ENCODE data around the gene AKT1.
"Not testable (repeated sequence)": the region's sequence is repeated elsewhere in the genome, so short reads cannot be mapped to it uniquely, and the experiment has no call there.

The AKT1 gene

DNA sequence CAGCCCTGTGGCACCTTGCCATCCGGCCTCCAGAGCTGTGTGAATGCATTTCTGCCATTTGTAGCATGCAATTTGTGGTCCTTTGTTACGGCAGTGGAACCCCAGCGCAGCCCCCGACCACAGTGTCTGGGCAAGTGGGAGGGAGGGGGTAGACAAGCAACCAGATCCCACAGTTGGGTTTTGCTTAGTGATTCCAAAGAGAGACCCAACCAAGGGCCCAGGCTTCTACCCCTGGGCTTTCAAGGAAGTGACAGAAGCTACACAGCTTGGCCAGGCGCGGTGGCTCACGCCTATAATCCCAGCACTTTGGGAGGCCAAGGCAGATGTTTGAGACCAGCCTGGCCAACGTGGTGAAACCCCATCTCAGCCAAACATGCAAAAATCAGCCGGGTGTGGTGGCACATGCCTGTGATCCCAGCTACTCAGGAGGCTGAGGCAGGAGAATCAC is 23.2 kb upstream of the AKT1 start:
- no peak for DNase-seq (ENCODE audit: low spot score)

- DNase-seq (ENCODE audit: low spot score) = no peak
These were observed 22.6 kb upstream of the AKT1 start for GRCh38 chr14:104817930-104818713.

DNA sequence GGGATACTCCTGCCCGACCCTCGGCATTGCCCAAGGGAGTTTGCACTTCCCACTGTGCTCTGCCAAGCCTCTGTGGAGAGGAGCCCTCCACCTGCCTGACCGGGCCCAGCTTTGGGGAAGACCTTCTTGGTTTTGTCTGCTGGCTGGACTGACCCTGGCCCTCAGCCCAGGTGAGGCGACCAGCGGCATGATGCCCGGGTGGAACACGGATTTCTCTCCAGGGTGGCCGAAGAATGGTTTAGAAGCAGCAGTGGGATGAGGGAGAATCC is 21.0 kb upstream of the AKT1 start:
- no peak for DNase-seq (ENCODE audit: low spot score)

DNA sequence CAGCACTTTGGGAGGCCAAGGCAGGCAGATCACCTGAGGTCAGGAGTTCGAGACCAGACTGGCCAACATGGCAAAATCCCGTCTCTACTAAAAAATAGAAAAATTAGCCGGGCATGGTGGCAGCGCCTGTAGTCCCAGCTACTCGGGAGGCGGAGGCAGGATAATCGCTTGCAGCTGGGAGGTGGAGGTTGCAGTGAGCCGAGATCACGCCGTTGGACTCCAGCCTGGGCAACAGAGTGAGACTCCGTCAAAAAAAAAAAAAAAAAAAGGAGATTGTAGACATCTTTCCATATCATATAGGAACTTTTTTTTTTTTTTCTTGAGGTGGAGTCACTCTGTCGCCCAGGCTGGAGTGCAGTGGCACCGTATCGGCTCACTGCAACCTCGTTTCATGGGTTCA is 19.2 kb upstream of the AKT1 start:
- DNase-seq (ENCODE audit: low spot score) = not testable (repeated sequence)

DNA sequence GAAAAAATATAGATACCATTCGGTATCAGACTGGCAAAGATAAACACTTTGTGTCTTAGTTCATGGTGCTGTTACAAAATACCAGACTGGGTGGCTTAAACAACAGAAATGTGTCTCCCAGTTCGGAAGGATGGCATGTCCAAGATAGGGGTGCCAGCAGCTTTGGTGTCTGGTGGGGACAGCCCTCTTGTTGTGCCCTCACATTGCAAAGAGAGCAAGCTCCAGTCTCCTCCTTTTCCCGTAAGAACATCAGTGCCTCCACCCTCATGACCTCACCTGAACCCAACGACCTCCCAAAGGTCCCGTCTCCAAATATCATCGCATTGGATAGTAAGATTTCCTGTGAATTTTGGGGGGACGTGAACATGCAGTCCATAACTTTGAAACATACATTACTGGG is 17.7 kb upstream of the AKT1 start:
- DNase-seq (ENCODE audit: low spot score) = no peak

DNA sequence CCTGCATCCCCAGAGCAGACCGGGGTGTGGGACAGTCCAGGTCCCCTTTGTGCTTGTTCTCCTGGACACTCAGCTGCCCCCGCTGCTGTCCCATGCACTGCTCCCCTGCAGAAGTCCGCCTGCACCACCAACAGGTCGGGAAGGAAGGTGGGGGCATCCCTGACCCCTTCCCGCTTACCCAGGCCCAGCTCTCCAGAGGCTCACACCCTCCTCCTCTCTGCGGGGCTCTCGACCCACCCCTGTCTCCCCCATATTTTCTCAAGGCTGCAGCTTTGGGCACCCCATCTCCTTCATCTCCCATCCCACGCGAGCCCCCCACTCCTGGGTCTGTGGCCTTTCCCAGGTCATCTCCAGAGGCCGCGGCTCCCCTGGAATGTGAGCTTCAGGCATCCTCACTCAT is 14.8 kb upstream of the AKT1 start:
- DNase-seq (ENCODE audit: low spot score) = no peak

DNA sequence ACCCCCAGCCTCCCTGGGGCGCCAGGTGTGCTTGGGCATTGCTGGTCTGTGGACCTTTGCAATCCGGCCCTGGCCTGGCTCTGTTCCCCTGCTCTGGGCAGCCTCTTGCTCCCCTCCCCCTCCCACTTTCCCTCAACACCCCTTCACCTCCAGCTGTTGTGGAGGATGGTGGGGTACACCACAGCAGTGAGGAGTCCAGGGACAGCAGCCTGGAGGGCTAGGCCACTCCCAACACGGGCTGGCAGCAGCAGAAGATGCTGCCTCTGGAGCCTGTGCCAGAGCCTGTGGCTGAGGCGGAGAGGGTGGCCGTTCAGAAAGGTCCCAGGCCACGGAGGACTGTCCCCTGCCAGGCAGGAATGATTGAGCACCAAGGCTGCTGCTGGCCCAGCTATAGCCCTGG is 12.9 kb upstream of the AKT1 start:
- DNase-seq (ENCODE audit: low spot score) = no peak

DNA sequence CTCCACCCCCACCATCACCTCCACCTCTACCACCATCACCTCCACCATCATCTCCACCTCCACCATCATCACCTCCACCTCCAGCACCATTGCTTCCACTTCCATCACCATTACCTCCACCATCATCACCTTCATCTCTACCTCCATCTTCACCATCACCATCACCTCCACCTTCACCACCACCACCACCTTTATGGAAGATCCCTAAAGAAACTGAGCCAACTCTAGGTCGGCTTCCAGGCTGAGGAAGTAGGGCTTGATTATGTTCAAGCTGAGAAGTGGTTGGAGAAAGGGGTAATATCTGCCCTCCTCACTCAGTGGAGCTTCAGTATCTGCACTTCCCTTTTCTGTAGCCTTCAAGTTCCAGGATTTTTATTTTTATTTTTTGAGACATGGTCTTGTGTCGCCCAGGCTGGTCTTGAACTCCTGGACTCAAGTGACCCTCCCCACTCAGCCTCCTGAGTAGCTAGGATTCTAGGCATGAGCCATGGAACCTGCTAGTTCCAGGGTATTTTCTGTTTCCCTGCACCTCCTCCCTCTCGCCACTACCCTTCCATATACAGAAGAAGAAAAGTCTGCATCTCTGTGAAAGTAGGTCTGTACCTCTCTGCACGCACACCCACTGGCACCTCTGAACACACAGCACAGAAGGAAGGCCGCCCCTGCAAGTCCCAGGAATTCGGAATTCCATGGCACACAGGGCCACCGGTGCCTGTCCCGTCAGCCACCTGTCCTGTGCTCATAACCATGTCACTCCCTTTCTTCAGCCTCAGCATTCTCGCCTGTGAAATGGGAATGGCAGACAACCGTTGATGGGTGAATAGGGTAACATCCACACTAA is 11.3 kb upstream of the AKT1 start:
- DNase-seq (ENCODE audit: low spot score) = no peak

DNA sequence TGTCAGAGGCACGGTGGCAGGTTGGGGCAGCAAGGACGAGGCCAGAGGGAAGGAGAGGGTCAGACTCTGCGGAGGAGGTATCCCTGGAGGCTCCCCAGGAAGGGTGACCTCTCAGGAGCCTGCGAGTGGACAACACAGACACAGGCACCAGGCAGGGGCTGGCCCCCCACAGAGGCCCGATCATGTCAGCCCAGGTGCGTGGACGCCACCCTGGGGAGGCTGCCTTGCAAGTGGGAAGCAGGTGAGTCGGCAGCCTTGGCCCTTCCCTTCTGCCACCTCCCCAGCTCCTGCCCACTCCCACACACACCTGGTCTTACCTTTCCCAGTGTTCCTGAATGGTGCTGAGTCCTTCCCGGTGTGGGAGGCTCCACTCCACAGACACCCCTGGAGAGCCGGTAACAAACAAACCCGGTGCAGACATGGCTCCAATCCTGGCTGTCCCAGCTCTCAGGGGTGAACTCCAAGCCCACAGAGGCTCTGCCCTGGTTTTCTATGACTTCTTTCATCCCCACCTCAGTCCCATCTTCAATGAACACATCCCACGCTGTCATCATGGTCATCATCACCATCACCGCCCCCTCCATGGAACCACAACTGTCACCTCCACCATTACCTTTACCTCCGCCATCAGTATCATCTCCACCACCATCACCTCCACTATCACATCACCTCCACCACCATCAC is 10.5 kb upstream of the AKT1 start:
- no peak for DNase-seq (ENCODE audit: low spot score)

DNA sequence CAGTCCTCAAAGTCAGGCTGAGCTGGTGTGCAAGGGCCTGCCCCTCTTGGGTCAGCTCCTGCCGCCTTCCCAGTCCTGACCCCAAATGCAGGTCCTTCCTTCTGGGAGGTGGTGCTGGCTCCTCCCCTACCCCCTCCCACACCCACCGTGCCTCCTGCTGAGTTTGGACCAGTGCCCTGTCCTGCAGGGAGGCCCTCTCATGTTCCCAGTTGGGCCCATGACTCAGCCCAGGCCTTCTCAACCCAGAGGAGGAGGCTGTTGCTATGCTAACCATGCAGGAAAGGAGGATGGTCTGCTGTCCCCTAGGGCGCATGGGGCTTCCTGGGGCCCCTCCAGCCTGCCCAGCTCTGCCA is 9.8 kb upstream of the AKT1 start:
- no peak for DNase-seq (ENCODE audit: low spot score)

GRCh38 chr14:104804481-104805325 is 9.2 kb upstream of the AKT1 start:
- DNase-seq (ENCODE audit: low spot score) = no peak

GRCh38 chr14:104803912-104804410 is 8.4 kb upstream of the AKT1 start:
- DNase-seq (ENCODE audit: low spot score) = no peak

DNA sequence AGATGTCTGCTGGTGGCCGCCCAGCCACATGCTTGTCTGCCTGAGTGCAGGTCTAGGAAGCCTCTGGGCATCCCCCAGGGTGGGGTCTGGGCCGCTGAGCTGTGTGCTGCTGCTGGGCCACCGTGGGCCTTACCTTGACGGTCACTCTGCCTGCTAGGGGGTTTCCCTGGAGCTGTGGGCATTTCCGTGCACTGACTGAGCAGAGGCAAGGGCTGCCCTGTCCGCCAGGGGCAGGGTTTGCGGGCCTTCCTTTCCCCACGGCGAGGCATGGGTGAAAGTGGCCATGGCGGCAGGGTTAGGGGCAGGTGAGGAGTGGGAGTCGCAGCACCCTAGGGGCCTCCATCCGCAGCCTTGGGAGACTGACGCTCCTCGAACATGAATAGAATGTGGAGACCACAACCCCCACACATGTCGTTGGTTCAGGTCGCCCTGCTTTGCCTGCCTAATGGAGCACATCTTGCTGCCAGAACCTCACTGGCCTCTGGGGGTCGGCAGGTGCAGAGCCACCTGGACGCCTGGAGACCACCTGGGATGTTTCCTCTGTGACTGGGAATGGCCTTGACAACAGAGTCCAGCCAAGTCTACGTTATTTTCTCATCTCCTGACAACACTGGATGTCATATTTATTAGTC is 7.8 kb upstream of the AKT1 start:
- DNase-seq (ENCODE audit: low spot score) = no peak

- no peak for DNase-seq (ENCODE audit: low spot score)
These were observed 7.0 kb upstream of the AKT1 start for GRCh38 chr14:104802394-104803184.

DNA sequence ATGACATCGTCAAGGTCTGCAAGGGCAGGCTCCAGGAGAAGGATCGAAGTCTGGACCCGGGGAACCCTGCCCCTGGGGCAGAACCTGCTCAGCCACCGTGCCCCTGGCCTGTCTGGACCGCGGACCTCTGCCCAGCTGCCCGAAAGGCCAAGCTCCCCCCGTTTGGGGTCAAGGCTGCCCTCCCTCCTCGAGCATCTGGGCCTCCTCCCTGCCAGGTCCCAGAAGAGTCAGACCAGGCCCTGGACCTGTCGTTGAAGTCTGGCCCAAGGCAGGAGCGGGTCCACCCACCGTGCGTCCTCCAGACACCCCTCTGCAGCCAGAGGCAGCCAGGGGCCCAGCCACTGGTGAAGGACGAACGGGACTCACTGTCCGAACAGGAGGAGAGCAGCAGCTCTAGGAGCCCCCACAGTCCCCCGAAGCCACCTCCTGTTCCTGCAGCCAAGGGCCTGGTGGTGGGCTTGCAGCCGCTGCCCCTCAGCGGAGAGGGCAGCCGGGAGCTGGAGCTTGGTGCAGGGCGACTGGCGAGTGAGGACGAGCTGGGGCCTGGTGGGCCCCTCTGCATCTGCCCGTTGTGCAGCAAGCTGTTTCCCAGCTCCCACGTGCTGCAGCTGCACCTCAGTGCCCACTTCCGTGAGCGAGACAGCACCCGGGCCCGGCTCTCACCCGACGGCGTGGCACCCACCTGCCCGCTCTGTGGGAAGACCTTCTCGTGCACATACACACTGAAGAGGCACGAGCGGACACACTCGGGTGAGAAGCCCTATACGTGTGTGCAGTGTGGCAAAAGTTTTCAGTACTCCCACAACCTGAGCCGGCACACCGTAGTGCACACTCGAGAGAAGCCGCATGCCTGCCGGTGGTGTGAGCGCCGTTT is 6.2 kb upstream of the AKT1 start:
- DNase-seq (ENCODE audit: low spot score) = no peak

DNA sequence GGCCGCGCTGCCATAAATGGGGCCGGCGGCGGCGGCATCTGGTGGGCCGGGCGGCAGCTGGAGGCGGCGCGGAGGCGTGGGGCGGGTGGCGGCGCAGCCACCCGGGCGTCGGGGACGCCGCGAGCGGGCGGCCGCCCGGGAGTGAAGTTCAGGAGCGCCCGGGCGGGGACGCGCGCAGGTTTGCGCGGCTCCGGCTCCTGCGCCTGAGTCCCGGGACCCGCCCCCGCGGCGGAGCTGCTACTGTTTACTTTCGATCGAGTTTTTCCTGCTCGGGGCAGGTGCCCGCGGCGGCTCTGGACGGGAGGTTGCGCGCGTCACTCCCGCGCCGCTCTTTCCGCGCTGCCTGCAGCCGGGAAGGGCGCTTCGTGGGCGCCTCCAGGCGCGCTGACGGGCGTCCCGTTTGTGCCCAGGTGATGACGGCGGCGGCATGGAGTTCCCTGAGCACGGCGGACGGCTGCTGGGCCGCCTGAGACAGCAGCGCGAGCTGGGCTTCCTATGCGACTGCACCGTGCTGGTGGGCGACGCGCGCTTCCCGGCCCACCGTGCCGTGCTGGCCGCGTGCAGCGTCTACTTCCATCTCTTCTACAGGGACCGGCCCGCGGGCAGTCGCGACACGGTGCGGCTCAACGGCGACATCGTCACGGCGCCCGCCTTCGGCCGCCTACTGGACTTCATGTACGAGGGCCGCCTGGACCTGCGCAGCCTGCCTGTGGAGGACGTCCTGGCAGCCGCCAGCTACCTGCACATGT is 5.4 kb upstream of the AKT1 start, which contains the start of gene ZBTB42:
TSS of gene ZBTB42 (plus strand) at position 331 of the 749 bp plus-strand sequence. CDS start at position 428, 97 bp downstream.
- DNase-seq (ENCODE audit: low spot score) = no peak

- DNase-seq (ENCODE audit: low spot score) = no peak
These were observed 4.6 kb upstream of the AKT1 start for GRCh38 chr14:104800015-104800770.
